Measurements from ENCODE around the gene GPR25.

Gene GPR25

DNA sequence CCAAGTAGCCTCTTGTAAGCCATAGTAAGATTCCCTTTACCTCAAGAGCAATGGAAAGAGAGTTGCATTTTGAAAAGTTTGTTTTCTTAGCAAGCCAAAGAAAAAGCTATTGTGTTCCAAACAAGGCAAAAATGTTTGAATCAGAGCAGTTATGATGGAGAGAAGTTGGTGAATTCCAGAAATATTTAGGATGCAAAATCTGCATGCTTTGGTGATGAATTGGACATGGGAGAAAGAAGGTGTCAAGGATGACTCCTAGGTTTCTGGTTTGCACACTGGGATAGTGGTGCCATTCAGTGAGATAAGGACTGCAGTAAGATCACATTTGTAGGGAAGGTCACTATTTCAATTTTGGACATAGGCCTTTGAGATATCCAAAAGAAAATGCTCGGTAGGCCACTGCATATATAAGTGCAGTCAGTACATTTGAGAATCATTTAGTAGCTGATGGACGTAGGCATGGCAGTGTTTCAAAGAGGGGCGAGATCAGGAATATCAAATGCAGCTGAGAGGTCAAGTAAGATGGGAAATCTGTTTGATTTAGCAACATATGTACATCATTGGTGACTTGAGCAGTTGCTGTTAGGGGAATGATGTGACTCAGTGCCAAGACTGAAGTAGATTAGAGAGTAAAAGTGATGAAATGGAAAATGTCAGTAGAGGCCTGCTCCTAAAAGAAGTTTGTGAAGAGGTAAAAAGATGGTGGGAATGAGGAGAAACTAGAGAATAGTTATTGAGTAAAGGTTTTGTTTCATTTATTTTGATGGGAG lies 33.9 kb upstream of the GPR25 start:
- TF ChIP-seq, protein P1, sequence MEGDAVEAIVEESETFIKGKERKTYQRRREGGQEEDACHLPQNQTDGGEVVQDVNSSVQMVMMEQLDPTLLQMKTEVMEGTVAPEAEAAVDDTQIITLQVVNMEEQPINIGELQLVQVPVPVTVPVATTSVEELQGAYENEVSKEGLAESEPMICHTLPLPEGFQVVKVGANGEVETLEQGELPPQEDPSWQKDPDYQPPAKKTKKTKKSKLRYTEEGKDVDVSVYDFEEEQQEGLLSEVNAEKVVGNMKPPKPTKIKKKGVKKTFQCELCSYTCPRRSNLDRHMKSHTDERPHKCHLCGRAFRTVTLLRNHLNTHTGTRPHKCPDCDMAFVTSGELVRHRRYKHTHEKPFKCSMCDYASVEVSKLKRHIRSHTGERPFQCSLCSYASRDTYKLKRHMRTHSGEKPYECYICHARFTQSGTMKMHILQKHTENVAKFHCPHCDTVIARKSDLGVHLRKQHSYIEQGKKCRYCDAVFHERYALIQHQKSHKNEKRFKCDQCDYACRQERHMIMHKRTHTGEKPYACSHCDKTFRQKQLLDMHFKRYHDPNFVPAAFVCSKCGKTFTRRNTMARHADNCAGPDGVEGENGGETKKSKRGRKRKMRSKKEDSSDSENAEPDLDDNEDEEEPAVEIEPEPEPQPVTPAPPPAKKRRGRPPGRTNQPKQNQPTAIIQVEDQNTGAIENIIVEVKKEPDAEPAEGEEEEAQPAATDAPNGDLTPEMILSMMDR (IDR thresholded peaks at IDR 0.05; ENCODE audit: insufficient read depth, low read length, poor library complexity, severe bottlenecking): no peak
- Histone ChIP-seq H3K27me3 (replicated peaks; ENCODE audit: control insufficient read depth, insufficient read depth, low read length) (no peaks in the 10 kb centered on the region), H3K4me3 (replicated peaks; ENCODE audit: low read depth, low read length) (no peak overlapping the region), H3K36me3 (ENCODE audit: control insufficient read depth, insufficient read depth, low read length) (no peaks in the 10 kb centered on the region; the same call in 1 of the 2 replicates)
- DNase-seq (ENCODE audit: extremely low read depth, insufficient read length): no peak

DNA sequence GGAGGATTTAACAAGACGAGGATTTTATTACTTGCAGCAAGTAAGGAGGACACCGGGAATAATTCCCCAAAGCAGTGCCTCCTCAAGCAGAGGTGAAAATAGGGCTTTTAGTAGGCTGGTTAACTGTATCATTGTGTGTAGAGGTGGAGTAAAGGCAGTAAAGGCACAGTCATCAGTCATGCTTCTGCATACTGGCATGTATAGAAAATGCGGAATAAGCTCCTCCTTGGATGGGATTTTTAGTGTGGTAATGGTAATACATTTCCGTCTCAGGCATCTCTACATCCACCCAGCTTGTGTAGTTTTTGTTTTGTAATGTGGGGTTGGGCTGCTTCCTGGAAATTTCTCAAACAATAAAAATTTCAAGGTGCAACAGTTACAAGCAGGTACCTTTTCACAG lies 27.4 kb upstream of the GPR25 start:
- Histone ChIP-seq H3K36me3 (ENCODE audit: control insufficient read depth, insufficient read depth, low read length) (peaks cover 8% of the 10 kb centered on the region), H3K27me3 (replicated peaks; ENCODE audit: control insufficient read depth, insufficient read depth, low read length) (no peaks in the 10 kb centered on the region), H3K4me3 (replicated peaks; ENCODE audit: low read depth, low read length) (no peak overlapping the region)
- TF ChIP-seq, protein P1 (IDR thresholded peaks at IDR 0.05; ENCODE audit: insufficient read depth, low read length, poor library complexity, severe bottlenecking): no peak
- no peak for DNase-seq (ENCODE audit: extremely low read depth, insufficient read length)

- Histone ChIP-seq H3K36me3 (ENCODE audit: control insufficient read depth, insufficient read depth, low read length) (peaks cover 8% of the 10 kb centered on the region), H3K4me3 (replicated peaks; ENCODE audit: low read depth, low read length) (no peak overlapping the region), H3K27me3 (replicated peaks; ENCODE audit: control insufficient read depth, insufficient read depth, low read length) (no peaks in the 10 kb centered on the region)
- no peak for DNase-seq (ENCODE audit: extremely low read depth, insufficient read length)
- TF ChIP-seq, protein P1 (IDR thresholded peaks at IDR 0.05; ENCODE audit: insufficient read depth, low read length, poor library complexity, severe bottlenecking): no peak
These were observed 26.4 kb upstream of the GPR25 start for GRCh38 chr1:200846398-200846797.

DNA sequence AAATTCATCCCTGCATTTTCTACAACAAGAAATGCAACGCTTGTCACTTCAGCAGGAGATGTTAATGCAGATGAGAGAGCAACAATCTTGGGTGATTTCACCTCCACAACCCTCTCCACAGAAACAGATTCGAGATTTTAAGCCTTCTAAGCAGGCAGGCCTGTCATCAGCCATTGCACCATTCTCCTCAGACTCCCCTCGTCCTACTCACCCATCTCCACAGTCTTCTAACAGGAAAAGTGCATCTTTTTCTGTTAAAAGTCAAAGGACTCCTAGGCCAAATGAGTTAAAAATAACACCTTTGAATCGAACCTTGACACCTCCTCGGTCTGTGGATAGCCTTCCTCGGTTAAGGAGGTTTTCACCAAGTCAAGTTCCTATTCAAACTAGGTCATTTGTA lies 23.4 kb upstream of the GPR25 start:
- H3K4me3 ChIP-seq (replicated peaks; ENCODE audit: low read depth, low read length): no peak overlapping the region
- no peaks in the 10 kb centered on the region for H3K27me3 ChIP-seq (replicated peaks; ENCODE audit: control insufficient read depth, insufficient read depth, low read length)
- TF ChIP-seq, protein P1 (IDR thresholded peaks at IDR 0.05; ENCODE audit: insufficient read depth, low read length, poor library complexity, severe bottlenecking): no peak
- no peak for DNase-seq (ENCODE audit: extremely low read depth, insufficient read length)
- peaks cover 8% of the 10 kb centered on the region for H3K36me3 ChIP-seq (ENCODE audit: control insufficient read depth, insufficient read depth, low read length)

- no peak for DNase-seq (ENCODE audit: extremely low read depth, insufficient read length)
- H3K27me3 ChIP-seq (replicated peaks; ENCODE audit: control insufficient read depth, insufficient read depth, low read length): no peaks in the 10 kb centered on the region
- TF ChIP-seq, protein P1 (IDR thresholded peaks at IDR 0.05; ENCODE audit: insufficient read depth, low read length, poor library complexity, severe bottlenecking): no peak
- H3K4me3 ChIP-seq (replicated peaks; ENCODE audit: low read depth, low read length): no peak overlapping the region
- H3K36me3 ChIP-seq (ENCODE audit: control insufficient read depth, insufficient read depth, low read length): peaks cover 5% of the 10 kb centered on the region
These were observed 22.2 kb upstream of the GPR25 start for GRCh38 chr1:200850554-200850953.
